ENCODE data around the gene BLOC1S4. TPM values are rescaled to one million over a fixed set of nuclear protein-coding genes. Genes with fewer than 3 reads are reported as not detected.
"Not testable (repeated sequence)": the region's sequence is repeated elsewhere in the genome, so short reads cannot be mapped to it uniquely, and the experiment has no call there.

The BLOC1S4 gene
- polyA plus RNA-seq, 5 donors = 8.0 to 13.3 (median 10.8) TPM

- no peak for DNase-seq
Observed at GRCh38 chr4:6734165-6734786, 18.3 kb downstream of the BLOC1S4 start.

- DNase-seq = no peak
Observed at GRCh38 chr4:6739920-6740319, 23.9 kb downstream of the BLOC1S4 start.

DNA sequence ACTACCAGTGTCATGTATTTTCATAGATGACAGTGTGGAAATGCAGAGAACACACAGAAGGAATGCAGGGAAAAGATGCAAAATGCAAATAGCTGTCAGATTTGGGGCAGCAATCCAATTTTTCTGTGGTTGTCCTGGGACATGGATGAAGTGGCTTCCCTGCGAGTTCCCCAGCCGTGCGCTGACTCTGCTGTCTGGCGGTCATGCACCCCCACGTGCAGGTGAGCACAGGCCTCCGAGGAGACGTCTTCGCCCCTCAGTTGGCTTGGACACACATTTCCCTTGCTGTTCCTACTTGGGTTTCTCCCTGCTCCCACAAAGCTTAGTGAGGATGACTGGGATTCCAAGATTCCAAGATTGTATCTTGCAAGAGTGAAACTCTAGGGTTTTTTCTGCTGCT is 24.4 kb downstream of the BLOC1S4 start:
- DNase-seq = no peak

DNA sequence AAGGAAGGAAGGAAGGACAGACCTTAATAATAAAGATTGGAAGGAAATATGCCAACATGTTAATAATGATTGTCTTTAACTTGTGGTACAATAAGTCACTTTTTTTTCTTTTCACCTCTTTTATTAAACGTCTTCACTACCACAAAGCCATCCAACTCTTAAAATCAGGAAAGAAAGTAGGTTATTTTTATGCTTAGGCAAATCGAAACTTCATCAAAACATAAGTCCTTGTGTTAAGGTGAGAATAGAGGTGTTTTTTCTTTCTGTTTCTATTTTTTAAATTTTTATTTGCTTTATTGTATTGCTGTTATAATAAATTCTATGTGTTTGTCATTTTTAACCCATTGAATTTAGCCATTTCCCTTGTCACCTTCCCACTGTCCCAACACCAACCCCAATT is 26.5 kb downstream of the BLOC1S4 start:
- DNase-seq = no peak

- DNase-seq = no peak
Observed at GRCh38 chr4:6742989-6743388, 27.0 kb downstream of the BLOC1S4 start.

DNA sequence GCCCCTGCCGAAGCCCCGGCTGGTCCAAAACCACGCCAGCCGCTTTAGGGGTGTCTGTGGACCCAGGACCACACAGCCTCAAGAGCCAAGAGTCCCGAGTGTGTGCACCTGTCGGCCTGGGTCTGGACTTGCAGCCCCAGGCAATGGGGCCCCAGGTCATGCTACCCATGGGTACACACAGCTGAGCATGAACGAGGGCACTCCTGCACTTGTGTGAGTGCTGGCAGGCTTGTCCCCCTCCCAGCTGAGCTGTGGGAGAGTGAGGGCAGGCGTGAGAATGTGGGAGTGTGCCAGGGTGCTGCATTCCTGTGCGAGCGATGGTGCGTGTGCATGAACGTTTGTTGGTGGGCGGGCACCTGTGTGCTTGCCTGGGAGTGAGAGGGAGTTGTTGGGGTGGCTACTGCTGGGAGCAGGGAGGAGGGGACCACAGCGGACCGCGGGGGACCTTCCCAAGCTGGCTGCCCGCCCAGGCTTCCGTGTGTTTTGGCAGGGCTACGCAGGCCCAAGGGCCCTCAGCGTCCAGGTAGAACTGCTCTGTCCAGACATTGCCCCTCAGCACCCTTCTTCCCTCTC is 30.8 kb downstream of the BLOC1S4 start:
- DNase-seq = peak; percentile 80 to 83

DNA sequence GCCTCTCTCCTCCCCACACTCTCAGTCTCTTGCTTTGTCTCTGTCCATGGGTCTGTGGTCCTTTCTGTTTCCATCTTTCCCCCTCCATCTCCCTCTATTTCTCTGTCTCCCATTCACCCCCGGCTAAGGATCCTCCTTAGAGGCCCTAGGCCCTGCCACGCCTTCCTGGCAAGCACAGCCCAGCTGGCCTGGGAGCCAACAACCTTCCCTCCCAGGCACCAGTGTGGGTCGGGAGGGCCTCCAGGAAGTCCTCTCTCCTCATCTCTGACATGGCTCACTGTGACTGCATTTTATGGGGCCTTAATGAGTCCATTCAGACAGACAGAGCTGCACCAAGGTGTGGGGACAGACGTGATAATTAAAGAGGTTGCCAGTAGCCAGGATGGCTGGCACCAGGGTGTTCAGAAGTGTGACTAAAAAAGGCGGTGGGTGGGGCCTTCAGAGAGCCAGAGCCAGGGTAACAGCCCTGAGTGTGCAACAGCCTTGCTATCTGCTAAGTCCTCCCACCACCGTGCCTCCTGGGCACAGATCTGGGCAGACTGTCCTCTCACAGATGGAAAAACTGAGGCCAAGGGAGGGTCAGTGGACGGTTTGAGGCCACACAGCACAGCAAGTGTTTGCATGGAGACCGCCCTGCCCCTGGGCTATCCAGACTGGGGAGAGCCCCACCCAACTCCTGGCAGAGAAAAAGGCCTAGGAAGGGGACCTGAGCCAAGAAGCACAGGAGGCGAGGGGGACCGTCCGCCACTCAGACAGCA is 31.5 kb downstream of the BLOC1S4 start:
- DNase-seq = peak in 1 of 2 donors; percentile 53

- no peak for DNase-seq
Observed at GRCh38 chr4:6748286-6748685, 32.3 kb downstream of the BLOC1S4 start.

DNA sequence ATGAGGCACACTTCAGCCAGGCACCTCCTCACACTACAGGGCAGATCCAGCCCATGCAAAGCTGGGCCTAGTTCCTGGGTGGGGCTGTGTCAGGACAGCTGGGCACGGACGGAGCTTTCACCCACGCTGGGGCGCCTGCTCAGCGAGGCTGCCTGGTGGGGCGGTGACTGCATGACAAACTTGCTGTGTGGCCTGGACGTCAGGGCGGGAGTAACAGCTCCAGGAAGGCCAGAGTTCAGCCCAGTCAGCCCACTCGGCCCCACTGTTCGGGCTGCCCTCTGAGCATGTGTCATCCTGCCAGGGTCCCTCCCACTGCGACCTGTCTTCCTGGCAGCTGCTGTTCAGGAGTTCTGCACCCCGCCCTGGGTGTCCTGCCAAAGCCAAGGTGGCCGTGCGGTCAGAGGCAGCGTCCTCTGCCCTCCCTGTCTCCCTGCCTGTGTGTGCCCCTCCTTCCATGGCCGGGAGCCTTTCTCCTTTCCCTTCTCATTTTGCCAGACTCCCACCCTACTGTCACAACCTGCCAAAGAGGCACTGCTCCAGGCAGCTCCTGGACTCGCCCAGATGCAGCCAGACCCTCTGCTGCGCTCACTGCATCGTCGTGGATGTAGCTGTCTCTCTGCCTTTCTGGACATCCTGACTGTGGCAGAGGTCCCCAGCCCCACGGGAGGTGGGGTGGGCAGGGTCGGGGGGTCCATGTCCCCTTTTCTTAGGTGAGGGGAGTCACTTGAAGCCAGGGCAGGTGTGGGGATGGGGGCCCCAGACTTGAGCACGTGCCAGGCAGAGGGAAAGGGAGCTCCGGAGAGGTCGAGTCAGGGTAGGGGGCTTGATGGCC is 33.6 kb downstream of the BLOC1S4 start:
- DNase-seq = no peak

DNA sequence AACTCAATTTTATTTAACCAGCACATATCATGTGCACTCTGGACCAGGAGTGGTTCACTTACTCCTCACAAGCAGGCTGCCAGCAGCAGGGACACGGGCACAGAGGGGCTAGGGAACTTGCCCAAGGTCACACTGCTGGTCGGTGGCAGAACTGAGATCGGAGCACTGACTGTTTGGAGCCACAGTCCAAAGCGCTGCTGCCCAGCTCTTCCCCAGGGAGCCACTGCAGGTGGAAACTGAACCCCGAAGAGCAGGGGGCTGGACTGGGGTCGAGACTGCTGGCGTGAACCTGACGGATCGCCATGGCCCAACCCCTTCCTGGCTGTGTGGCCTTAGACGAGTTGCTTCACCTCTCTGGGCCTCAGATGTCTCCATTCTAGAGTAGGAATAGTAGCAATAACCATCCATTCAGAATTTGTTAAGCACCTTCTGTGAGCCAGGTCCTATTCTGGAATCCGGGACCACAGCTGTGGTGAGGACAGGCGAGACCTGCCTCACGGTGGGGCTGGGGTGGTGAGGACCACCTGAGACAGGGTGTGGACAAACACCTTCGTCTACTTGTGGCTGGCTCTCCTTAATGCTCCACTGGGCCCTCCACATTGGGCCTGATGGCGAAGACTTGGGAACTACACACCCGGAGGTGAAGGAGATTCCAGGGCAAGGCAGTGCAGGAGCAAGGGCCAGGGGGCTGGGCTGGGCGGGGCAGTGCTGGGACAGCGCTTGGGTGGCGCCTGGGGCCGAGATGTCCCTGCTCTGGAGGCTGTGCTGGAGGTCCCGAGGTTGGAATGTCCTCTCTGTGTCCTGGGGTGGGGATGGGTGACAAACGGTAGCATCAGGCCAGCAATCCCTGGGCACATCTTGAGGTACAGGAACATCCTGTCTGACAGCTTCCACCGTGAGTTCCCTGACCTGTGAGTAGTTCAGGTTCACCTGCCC is 34.6 kb downstream of the BLOC1S4 start:
- no peak for DNase-seq

- DNase-seq = no peak
Observed at GRCh38 chr4:6751611-6752485, 35.9 kb downstream of the BLOC1S4 start.

DNA sequence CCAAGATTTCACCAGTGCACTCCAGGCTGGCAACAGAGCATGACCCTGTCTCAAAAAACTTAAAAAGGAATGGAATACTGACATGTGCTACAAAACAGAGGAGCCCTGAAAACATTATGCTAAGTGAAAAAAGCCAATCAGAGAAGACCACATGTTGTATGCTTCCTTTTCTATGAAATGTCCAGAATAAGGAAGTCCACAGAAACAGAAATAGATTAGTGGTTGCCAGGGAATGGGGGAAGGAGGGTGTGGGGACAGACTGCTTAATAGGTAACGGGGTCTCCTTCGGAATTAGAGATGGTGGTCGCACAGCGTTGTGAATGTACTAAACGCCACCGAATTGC is 36.5 kb downstream of the BLOC1S4 start:
- no peak for DNase-seq

DNA sequence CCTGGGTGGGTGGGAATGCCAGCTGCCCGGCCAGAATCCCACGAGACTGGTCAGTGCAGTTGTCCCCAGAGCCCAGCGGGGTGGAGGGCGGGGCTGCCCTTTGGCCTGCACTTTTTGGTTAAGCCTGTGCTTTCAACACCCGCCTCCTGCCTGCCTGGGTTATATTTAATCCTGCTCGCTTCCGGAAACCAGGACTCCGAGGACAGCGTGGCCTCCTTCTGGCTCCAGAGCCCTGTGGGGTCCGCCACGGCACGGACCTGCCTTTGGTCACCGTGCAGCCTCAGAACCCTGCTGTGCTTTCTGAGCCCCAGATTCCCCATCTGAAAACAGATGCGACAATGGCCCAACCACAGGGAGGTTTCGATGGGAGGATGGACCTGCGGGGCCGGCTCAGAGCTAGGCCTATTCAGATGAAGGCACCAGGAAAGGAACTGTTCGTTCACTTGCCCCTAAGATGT is 37.2 kb downstream of the BLOC1S4 start:
- DNase-seq = no peak

GRCh38 chr4:6753891-6754290 is 37.9 kb downstream of the BLOC1S4 start:
- DNase-seq = no peak

- DNase-seq = no peak
Observed at GRCh38 chr4:6754481-6755087, 38.6 kb downstream of the BLOC1S4 start.

DNA sequence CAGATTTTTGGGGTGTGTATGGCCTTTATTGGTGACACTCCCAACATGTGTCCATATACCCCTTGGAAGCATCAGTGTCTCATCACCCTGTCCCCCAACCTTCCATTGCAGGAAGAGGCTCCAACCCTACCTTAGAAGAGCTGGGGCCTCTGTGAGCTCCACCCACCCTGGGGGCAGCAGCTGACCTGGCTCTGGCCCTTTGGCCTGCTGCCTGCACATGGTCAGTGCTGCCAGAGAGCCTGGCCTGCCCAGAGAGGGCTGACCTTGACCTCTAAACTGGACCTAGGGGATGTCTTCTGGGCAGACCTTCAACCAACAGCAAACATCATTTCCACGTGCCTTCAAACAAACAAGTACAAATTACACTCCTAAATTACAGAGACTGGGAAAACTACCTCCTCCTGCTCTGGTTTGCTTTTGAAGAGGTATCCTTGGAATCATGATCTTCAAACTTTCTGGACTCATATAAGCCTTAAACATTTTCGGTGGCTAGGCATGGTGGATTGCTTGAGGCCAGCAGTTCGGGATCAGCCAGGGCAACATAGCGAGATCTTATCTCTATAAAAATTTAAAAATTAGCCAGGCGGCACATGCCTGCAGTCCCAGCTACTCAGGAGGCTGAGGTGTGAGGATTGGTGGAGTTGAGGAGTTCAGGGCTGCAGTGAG is 39.2 kb downstream of the BLOC1S4 start:
- DNase-seq = no peak

- not testable (repeated sequence) for DNase-seq
Observed at GRCh38 chr4:6756345-6756744, 40.4 kb downstream of the BLOC1S4 start.

DNA sequence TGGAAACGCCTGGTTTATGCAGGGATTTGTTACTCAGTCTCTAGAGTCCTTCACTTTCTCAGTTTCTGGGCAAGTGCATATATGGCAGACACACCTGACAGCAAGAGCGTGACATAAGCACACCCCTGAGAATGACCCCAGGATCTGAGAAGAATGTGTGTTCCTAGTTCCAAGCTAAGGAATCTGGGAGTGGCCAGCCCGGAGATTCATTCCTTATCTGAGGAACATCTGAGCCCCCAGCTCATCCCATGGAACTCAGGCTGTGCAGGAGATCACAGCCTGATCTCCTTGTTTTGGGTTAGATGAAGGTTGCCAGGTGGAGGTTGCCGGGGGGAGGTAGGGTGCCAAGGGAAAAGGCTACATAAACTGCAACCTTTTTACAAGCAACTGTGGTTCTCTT is 42.8 kb downstream of the BLOC1S4 start:
- DNase-seq = no peak

DNA sequence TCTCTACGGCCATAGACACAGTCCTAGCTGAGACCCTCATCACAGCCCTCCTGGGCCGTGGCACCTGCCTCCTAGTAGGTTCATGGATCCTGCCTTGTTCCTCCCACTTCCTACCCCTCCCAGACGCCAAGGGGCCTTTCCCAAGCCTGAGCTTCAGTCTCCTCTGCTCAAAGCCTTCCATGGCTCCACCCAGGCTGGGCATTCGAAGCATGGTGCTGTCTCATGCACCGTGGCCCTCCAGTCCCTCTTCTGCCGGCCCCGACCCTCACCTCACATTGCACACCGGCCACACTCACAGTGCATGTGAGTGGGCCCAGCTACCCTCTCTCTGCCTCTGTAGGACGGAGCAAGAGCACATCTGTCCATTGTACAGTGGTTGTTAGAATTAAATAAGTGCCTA is 44.9 kb downstream of the BLOC1S4 start:
- no peak for DNase-seq

Measured in right lung (tissue), 5 donors.